Transverse colon (tissue), 4 donors: ENCODE measurements around the gene TTC23. TPM values are rescaled to one million over a fixed set of nuclear protein-coding genes. Genes with fewer than 3 reads are reported as not detected.
A peak's percentile ranks its signal among the peaks of the same experiment; 100 is the strongest.

ENCODE experiments used
- DNase-seq: peaks from one replicate; pipeline ENCODE4 v3.0.0-alpha.2; 2019
- H3K27ac ChIP-seq, 4 donors: fragments of 200-600 bp; sonication (generic); 2 replicates each; pipeline ENCODE4 v1.5.1; 2016 to 2018; ENCODE audit warnings: inconsistent platforms in 4 of 4
- H3K27me3 ChIP-seq: fragments of 200-600 bp; sonication (generic); 2 replicates; pipeline ENCODE4 v1.5.1; 2017; ENCODE audit warnings: inconsistent platforms
- H3K36me3 ChIP-seq, 4 donors: fragments of 200-600 bp; sonication (generic); 2 replicates each; pipeline ENCODE4 v1.5.1; 2017 to 2019; ENCODE audit warnings: inconsistent platforms in 4 of 4
- H3K4me1 ChIP-seq, 4 donors: fragments of 200-600 bp; sonication (generic); 2 replicates each; pipeline ENCODE4 v1.5.1; 2017 to 2020; ENCODE audit warnings: inconsistent platforms in 4 of 4
- H3K4me3 ChIP-seq, 4 donors: fragments of 200-600 bp; sonication (generic); 1 replicate in 1 of 4; 2 replicates in 3 of 4; pipeline versions ENCODE4 v1.5.1 to v1.6.1; 2017 to 2019; ENCODE audit warnings: inconsistent platforms in 4 of 4
- H3K9me3 ChIP-seq, 2 donors: fragments of 200-600 bp; sonication (generic); 2 replicates each; pipeline ENCODE4 v1.5.1; 2017 to 2019; ENCODE audit warnings: inconsistent platforms in 2 of 2
- CTCF ChIP-seq, 5 experiments: fragments of 200-600 bp in 3 of 5; fragments of 450-650 bp in 2 of 5; sonication (generic) in 3 of 5; IDR thresholded peaks; 1 replicate in 2 of 5; 2 replicates in 3 of 5; pipeline ENCODE4 v1.5.1; 2016 to 2017; ENCODE audit warnings: antibody characterized with exemption in 5 of 5, inconsistent platforms in 3 of 5, mild to moderate bottlenecking in 2 of 5, moderate library complexity in 1 of 5
- EP300 ChIP-seq: sonication (generic); formaldehyde crosslinking; IDR thresholded peaks from one replicate; pipeline ENCODE4 v1.6.1; 2017; ENCODE audit warnings: antibody characterized with exemption, low read depth
- POLR2A ChIP-seq: fragments of 450-650 bp; IDR thresholded peaks from one replicate; pipeline ENCODE4 v1.6.1; 2016; ENCODE audit warnings: antibody characterized with exemption, mild to moderate bottlenecking, moderate library complexity
- POLR2AphosphoS5 ChIP-seq, 3 donors: sonication (generic); formaldehyde crosslinking; IDR thresholded peaks; one replicate each; pipeline ENCODE4 v1.6.1; 2016; ENCODE audit warnings: antibody characterized with exemption in 3 of 3
- WGBS, 2 donors: methylation state at CpG; one replicate each; pipeline ENCODE4 v1.1.5; 2018; ENCODE audit warnings: low coverage in 1 of 2; 5-methylcytosine and 5-hydroxymethylcytosine counted together
- in situ Hi-C, 4 donors: fragments of 200-750 bp; cut with MboI; loops; one replicate each; pipeline versions ENCODE4 v1.15.0 to v1.15.1; 2017; ENCODE audit warnings: low sequenced_read_pairs in 3 of 4, low pct_ligation_motif_present in 1 of 4, low pct_unique_long_range_greater_than_20kb in 1 of 4
- intact Hi-C: fragments of 100-400 bp; cut with DNase I; formaldehyde crosslinking; loops from one replicate; pipeline ENCODE4 v1.15.1; 2023; ENCODE audit warnings: low total_unique reads
- total RNA-seq, 4 donors: library from RNA; depleted of rRNA; stranded (reverse); fragments of >200 nt; gene quantifications; one replicate each; pipeline ENCODE4 v1.1.0, GENCODE V29; 2016

TTC23 gene
- total RNA-seq, 4 donors from 2014 or later: 7.8 to 23.5 (median 12.5) TPM

- H3K4me3 ChIP-seq: no peak overlapping the region
- no peaks in the 10 kb centered on the region for H3K9me3 ChIP-seq
- no peak for DNase-seq
- H3K4me1 ChIP-seq: peaks cover 13 to 44% (median 27%) of the 10 kb centered on the region in 4 donors
- in situ Hi-C loops (no loop called here), intact Hi-C loops (no loop called here)
- peak overlapping the region; percentile 84 to 92 (median 90) for H3K27ac ChIP-seq
- H3K36me3 ChIP-seq: no peaks in the 10 kb centered on the region
- H3K27me3 ChIP-seq: no peaks in the 10 kb centered on the region
- WGBS, 2 donors: 71 to 76% methylated on average over 7 to 8 of the region's 8 CpGs
- TF ChIP-seq EP300: no peak
- TF ChIP-seq POLR2A: no peak
- TF ChIP-seq CTCF (IDR thresholded peaks at IDR 0.05): no peak
- no peak for TF ChIP-seq POLR2AphosphoS5 (IDR thresholded peaks at IDR 0.05)
Observed at GRCh38 chr15:99121691-99122410, 127.5 kb downstream of the TTC23 start.

- Histone ChIP-seq H3K36me3 (no peaks in the 10 kb centered on the region), H3K27ac (peak overlapping the region; percentile 47 to 92 (median 90)), H3K4me3 (no peak overlapping the region), H3K4me1 (peaks cover 13 to 44% (median 27%) of the 10 kb centered on the region in 4 donors), H3K27me3 (no peaks in the 10 kb centered on the region), H3K9me3 (no peaks in the 10 kb centered on the region)
- intact Hi-C loops (no loop called here), in situ Hi-C loops (no loop called here)
- WGBS, 2 donors: 76 to 80% methylated on average over 4 to 10 of the region's 10 CpGs
- no peak for DNase-seq
- no peak for TF ChIP-seq POLR2AphosphoS5 (IDR thresholded peaks at IDR 0.05)
Observed at GRCh38 chr15:99121207-99121606, 128.2 kb downstream of the TTC23 start.

GRCh38 chr15:99120050-99120777, 129.2 kb downstream of the TTC23 start:
- H3K27me3 ChIP-seq: no peaks in the 10 kb centered on the region
- peak overlapping the region; percentile 47 to 92 (median 90) for H3K27ac ChIP-seq
- no peak overlapping the region for H3K4me3 ChIP-seq
- TF ChIP-seq EP300: no peak
- no peak for TF ChIP-seq POLR2A
- no peak for TF ChIP-seq CTCF (IDR thresholded peaks at IDR 0.05)
- no peak for TF ChIP-seq POLR2AphosphoS5 (IDR thresholded peaks at IDR 0.05)
- intact Hi-C loops: no loop called here
- 61 to 71% methylated on average over 11 to 12 of the region's 12 CpGs for WGBS, 2 donors
- H3K9me3 ChIP-seq: no peaks in the 10 kb centered on the region
- no peak for DNase-seq
- H3K4me1 ChIP-seq: peaks cover 13 to 44% (median 27%) of the 10 kb centered on the region in 4 donors
- H3K36me3 ChIP-seq: no peaks in the 10 kb centered on the region
- in situ Hi-C loops: no loop called here

- Histone ChIP-seq H3K36me3 (no peaks in the 10 kb centered on the region), H3K27ac (peak overlapping the region; percentile 47 to 92 (median 90)), H3K4me1 (peaks cover 8 to 31% (median 22%) of the 10 kb centered on the region in 4 donors), H3K27me3 (no peaks in the 10 kb centered on the region), H3K9me3 (no peaks in the 10 kb centered on the region), H3K4me3 (no peak overlapping the region)
- no peak for TF ChIP-seq EP300
- no peak for TF ChIP-seq POLR2A
- no peak for TF ChIP-seq CTCF (IDR thresholded peaks at IDR 0.05)
- peak in 1 of 3 donors; percentile 23 for TF ChIP-seq POLR2AphosphoS5 (IDR thresholded peaks at IDR 0.05)
- intact Hi-C loops: no loop called here
- no peak for DNase-seq
- in situ Hi-C loops: no loop called here
- 73 to 87% methylated on average over 3 to 22 of the region's 22 CpGs for WGBS, 2 donors
Observed at GRCh38 chr15:99118801-99119546, 130.4 kb downstream of the TTC23 start.
